ENCODE results near the gene BUD23.

DNA sequence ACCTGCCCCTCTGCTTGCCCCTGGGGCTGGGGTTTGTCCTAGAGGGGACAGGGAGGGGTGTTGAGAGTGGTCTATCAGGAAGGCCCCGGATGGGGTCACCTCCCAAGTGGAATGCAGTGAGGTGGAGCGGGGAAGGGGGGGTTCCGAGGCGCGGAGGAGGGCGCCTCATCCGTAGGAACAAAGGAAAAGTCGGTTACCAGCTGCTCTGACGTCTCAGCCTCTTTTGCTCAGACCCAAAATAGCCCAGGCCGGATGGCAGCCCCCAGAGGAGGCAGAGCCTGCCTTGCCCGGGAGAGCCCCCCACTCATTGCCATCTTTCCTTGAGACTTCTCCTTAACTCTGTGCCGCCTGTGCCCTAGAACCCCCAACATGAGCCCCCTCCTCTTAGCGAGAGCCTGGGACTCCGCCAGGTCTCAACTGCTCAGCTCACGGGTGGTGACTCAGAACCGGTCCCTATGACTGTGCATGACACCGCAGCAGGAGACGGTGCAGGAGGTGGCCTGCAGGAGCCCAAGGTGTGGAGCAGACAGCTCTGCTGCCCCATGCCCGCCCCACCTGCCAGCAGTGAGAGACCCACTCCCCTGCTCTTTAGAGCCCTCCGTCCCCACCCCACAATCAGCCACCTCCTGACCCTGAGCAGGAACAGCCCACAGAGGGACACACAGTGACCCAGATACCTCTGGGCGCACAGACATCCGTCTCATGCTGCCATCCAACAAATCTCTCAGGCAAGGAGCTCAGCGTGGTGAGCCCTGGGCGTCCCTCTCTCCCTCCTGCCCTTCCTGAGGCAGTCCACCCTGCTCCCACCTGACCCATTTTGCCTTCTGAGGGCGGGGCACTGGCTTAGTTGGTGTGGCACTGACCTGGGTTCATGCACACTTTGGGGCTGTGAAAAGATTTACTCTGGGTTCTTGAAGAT lies 23.0 kb downstream of the BUD23 start:
- TF ChIP-seq, protein P1, sequence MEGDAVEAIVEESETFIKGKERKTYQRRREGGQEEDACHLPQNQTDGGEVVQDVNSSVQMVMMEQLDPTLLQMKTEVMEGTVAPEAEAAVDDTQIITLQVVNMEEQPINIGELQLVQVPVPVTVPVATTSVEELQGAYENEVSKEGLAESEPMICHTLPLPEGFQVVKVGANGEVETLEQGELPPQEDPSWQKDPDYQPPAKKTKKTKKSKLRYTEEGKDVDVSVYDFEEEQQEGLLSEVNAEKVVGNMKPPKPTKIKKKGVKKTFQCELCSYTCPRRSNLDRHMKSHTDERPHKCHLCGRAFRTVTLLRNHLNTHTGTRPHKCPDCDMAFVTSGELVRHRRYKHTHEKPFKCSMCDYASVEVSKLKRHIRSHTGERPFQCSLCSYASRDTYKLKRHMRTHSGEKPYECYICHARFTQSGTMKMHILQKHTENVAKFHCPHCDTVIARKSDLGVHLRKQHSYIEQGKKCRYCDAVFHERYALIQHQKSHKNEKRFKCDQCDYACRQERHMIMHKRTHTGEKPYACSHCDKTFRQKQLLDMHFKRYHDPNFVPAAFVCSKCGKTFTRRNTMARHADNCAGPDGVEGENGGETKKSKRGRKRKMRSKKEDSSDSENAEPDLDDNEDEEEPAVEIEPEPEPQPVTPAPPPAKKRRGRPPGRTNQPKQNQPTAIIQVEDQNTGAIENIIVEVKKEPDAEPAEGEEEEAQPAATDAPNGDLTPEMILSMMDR (IDR thresholded peaks at IDR 0.05 in 4 of 5, conservative IDR thresholded peaks at IDR 0.05 in 1 of 5): no peak
- no peak for TF ChIP-seq POLR2A (IDR thresholded peaks at IDR 0.05)
